Measurements from ENCODE around the gene KLHL3.
A peak's percentile ranks its signal among the peaks of the same experiment; 100 is the strongest.

The KLHL3 gene

DNA sequence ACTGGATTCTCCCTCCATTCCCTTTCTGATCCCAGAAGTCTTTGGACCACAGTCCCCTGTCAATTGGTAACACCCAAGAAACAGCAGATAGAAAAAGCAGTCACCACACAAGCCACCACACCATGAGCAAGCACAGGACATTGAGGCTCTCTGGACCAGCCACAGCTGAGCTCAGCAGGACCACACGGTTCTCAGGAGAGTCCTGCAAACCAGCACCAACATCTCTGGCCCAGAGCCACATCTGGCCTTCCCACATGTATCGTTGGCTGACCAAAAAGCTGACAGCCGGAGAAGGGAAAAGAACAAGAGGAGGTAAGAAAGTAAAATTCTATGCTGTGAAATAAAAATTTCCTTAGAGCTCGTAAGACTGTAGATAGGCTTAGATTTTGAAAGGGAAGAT is 56.7 kb downstream of the KLHL3 start:
- Histone ChIP-seq H3K36me3 (ENCODE audit: control insufficient read depth in 5 of 5, insufficient read depth in 5 of 5, low read length in 5 of 5) (peaks cover 0 to 10% (median 4%) of the 10 kb centered on the region in 5 donors), H3K9me3 (ENCODE audit: control insufficient read depth in 5 of 5, low read length in 5 of 5) (no peaks in the 10 kb centered on the region)

DNA sequence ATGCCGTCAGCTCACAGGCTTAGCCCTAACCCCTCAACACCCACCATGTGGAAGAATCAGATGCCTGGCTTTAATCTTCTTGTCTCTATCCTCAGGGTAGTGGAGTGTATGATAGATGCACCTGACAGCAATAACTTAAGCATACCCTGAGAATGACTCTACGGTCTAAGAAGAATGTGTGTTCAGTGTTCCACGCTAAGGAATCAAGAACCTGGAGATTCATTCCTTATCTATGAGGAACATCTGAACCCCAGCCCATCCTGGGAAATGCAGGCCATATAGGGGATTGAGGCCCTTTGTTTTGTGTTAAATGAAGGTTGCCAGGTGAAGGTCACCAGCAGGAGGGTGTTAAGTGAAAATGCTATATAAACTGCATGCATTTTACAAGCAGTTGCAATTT is 63.0 kb downstream of the KLHL3 start:
- no peak overlapping the region for H3K27ac ChIP-seq (ENCODE audit: low read depth, low read length)
- H3K4me1 ChIP-seq (ENCODE audit: control insufficient read depth in 5 of 5, insufficient read depth in 5 of 5, low read length in 5 of 5): peaks cover 0 to 5% (median 0%) of the 10 kb centered on the region in 5 donors
- H3K9ac ChIP-seq (ENCODE audit: low read length in 5 of 5): no peak overlapping the region
- no peaks in the 10 kb centered on the region for H3K9me3 ChIP-seq (ENCODE audit: control insufficient read depth in 5 of 5, low read length in 5 of 5)
- no peak overlapping the region for H3K4me3 ChIP-seq (ENCODE audit: low read depth in 1 of 5, low read length in 5 of 5)
- peaks cover 0 to 12% (median 4%) of the 10 kb centered on the region in 5 donors for H3K36me3 ChIP-seq (ENCODE audit: control insufficient read depth in 5 of 5, insufficient read depth in 5 of 5, low read length in 5 of 5)
- no peaks in the 10 kb centered on the region for H3K27me3 ChIP-seq (ENCODE audit: control insufficient read depth in 5 of 5, insufficient read depth in 4 of 5, low read length in 5 of 5)

More for the DNA sequence above, 56.7 kb downstream of the KLHL3 start:
- Histone ChIP-seq H3K4me1 (ENCODE audit: control insufficient read depth in 5 of 5, insufficient read depth in 5 of 5, low read length in 5 of 5) (peaks cover 0 to 14% (median 0%) of the 10 kb centered on the region in 5 donors), H3K9ac (ENCODE audit: low read length in 5 of 5) (no peak overlapping the region), H3K4me3 (ENCODE audit: low read depth in 1 of 5, low read length in 5 of 5) (no peak overlapping the region), H3K27ac (ENCODE audit: low read depth, low read length) (no peak overlapping the region), H3K27me3 (ENCODE audit: control insufficient read depth in 5 of 5, insufficient read depth in 4 of 5, low read length in 5 of 5) (no peaks in the 10 kb centered on the region)

DNA sequence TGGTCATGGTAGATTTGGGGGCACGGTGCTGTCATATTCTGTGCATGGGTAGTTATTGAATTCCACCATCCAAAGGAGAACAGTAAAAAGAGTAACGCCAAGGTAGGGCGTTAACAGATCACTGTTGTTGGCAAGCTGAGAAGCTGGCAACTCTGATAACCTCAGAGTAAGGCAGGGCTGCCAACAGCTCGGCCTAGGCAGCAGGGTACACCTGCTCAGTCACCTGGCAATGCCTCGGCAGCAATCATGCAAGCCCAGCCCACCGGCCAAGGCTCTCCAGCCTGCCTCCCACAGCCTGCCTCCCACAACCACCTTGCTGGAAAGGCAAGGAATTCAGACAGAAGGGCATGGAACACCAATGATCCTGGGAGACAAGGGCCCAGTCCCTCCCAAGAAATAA is 63.9 kb downstream of the KLHL3 start:
- Histone ChIP-seq H3K36me3 (ENCODE audit: control insufficient read depth in 5 of 5, insufficient read depth in 5 of 5, low read length in 5 of 5) (peaks cover 0 to 9% (median 2%) of the 10 kb centered on the region in 5 donors), H3K27ac (ENCODE audit: low read depth, low read length) (no peak overlapping the region), H3K4me3 (ENCODE audit: low read depth in 1 of 5, low read length in 5 of 5) (no peak overlapping the region), H3K9ac (ENCODE audit: low read length in 5 of 5) (no peak overlapping the region), H3K4me1 (ENCODE audit: control insufficient read depth in 5 of 5, insufficient read depth in 5 of 5, low read length in 5 of 5) (peaks cover 0 to 5% (median 0%) of the 10 kb centered on the region in 5 donors), H3K9me3 (ENCODE audit: control insufficient read depth in 5 of 5, low read length in 5 of 5) (no peaks in the 10 kb centered on the region), H3K27me3 (ENCODE audit: control insufficient read depth in 5 of 5, insufficient read depth in 4 of 5, low read length in 5 of 5) (no peaks in the 10 kb centered on the region)

DNA sequence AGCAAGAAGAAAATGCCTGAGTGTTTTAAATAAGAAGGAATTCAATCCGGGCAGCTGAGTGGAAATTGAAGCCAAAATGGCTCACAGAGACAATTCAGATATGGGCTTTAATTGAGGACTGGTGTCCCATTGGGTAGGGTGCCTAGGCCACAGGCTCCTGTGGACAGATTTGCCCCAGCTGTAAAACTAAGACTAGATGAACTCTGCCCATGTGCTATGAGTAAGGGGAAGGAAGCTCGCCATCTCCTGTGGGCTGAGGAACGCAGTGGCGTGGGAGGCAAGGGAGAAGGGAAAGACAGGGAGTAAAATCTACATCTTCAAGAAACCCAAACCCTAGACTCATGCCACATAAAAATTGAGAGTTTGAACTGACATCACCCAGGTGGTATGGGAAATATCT is 66.1 kb downstream of the KLHL3 start:
- no peaks in the 10 kb centered on the region for H3K27me3 ChIP-seq (ENCODE audit: control insufficient read depth in 5 of 5, insufficient read depth in 4 of 5, low read length in 5 of 5)
- no peaks in the 10 kb centered on the region for H3K9me3 ChIP-seq (ENCODE audit: control insufficient read depth in 5 of 5, low read length in 5 of 5)
- H3K36me3 ChIP-seq (ENCODE audit: control insufficient read depth in 5 of 5, insufficient read depth in 5 of 5, low read length in 5 of 5): peaks cover 0 to 2% (median 0%) of the 10 kb centered on the region in 5 donors
- no peak overlapping the region for H3K27ac ChIP-seq (ENCODE audit: low read depth, low read length)
- no peak overlapping the region for H3K4me3 ChIP-seq (ENCODE audit: low read depth in 1 of 5, low read length in 5 of 5)
- H3K4me1 ChIP-seq (ENCODE audit: control insufficient read depth in 5 of 5, insufficient read depth in 5 of 5, low read length in 5 of 5): peaks cover 0 to 8% (median 0%) of the 10 kb centered on the region in 5 donors
- no peak overlapping the region for H3K9ac ChIP-seq (ENCODE audit: low read length in 5 of 5)

DNA sequence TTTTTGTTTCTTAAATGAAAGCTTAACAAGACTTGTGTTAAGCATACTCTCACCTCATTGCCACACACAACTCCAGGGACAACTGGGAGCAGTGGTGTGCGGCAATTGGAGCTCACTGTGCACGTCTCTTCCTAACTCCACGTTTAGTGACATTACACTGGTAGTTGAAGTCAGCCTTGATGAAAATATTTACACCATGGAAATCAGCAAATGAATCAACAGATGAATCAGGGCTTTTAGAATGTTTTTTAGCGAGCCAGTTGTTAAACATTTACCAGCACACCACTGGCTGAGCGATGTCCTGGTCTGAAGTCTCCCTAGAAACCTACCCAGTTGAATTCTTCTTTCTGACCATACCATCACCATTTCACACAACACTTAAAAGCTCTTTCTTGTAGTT is 67.3 kb downstream of the KLHL3 start:
- Histone ChIP-seq H3K27me3 (ENCODE audit: control insufficient read depth in 5 of 5, insufficient read depth in 4 of 5, low read length in 5 of 5) (no peaks in the 10 kb centered on the region), H3K36me3 (ENCODE audit: control insufficient read depth in 5 of 5, insufficient read depth in 5 of 5, low read length in 5 of 5) (peaks cover 0 to 2% (median 0%) of the 10 kb centered on the region in 5 donors), H3K4me1 (ENCODE audit: control insufficient read depth in 5 of 5, insufficient read depth in 5 of 5, low read length in 5 of 5) (peaks cover 0 to 8% (median 0%) of the 10 kb centered on the region in 5 donors), H3K27ac (ENCODE audit: low read depth, low read length) (no peak overlapping the region), H3K9me3 (ENCODE audit: control insufficient read depth in 5 of 5, low read length in 5 of 5) (no peaks in the 10 kb centered on the region), H3K4me3 (ENCODE audit: low read depth in 1 of 5, low read length in 5 of 5) (no peak overlapping the region), H3K9ac (ENCODE audit: low read length in 5 of 5) (no peak overlapping the region)

DNA sequence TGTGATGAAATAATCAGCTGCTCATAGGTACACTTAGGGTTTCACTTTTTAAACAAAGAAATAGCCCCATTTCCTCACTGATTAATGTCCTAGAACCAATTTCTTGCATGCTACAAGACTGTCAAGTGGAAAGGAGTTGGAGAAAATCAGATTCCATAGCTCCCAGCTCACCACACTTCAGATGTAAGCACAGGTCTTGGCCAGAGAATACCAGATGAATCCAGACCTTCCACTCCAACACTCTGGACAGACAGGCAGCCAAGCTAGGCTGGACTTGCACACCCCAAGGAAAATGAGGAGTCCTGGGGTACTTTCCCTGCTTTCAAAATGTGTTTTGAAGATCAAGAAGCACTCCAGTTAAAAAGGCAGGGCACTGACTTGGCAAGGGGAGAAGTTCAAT is 68.5 kb downstream of the KLHL3 start:
- H3K27ac ChIP-seq (ENCODE audit: low read depth, low read length): no peak overlapping the region
- H3K27me3 ChIP-seq (ENCODE audit: control insufficient read depth in 5 of 5, insufficient read depth in 4 of 5, low read length in 5 of 5): no peaks in the 10 kb centered on the region
- no peaks in the 10 kb centered on the region for H3K9me3 ChIP-seq (ENCODE audit: control insufficient read depth in 5 of 5, low read length in 5 of 5)
- peaks cover 0 to 2% (median 0%) of the 10 kb centered on the region in 5 donors for H3K36me3 ChIP-seq (ENCODE audit: control insufficient read depth in 5 of 5, insufficient read depth in 5 of 5, low read length in 5 of 5)
- no peak overlapping the region for H3K4me3 ChIP-seq (ENCODE audit: low read depth in 1 of 5, low read length in 5 of 5)
- H3K9ac ChIP-seq (ENCODE audit: low read length in 5 of 5): no peak overlapping the region
- H3K4me1 ChIP-seq (ENCODE audit: control insufficient read depth in 5 of 5, insufficient read depth in 5 of 5, low read length in 5 of 5): peaks cover 0 to 5% (median 0%) of the 10 kb centered on the region in 5 donors

DNA sequence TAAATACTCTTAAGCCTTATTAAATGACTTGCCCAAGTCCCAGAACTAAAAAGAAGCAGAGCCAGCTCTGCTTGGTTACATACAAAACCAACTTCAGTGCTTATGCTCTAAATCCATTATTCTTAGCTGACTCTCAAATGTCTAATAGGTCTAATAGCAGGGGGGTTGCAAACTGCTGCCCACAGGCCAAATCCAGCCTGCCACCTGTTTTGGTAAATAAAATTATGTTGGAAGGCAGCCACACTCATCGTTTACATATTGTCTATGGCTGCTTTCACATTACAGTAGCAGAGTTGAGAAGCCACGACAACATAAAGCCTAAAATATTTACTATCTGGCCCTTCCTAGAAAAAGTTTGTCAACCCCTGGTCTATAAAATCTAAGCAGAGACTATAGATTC is 69.0 kb downstream of the KLHL3 start:
- peaks cover 0 to 2% (median 0%) of the 10 kb centered on the region in 5 donors for H3K36me3 ChIP-seq (ENCODE audit: control insufficient read depth in 5 of 5, insufficient read depth in 5 of 5, low read length in 5 of 5)
- no peaks in the 10 kb centered on the region for H3K9me3 ChIP-seq (ENCODE audit: control insufficient read depth in 5 of 5, low read length in 5 of 5)
- no peaks in the 10 kb centered on the region for H3K27me3 ChIP-seq (ENCODE audit: control insufficient read depth in 5 of 5, insufficient read depth in 4 of 5, low read length in 5 of 5)
- H3K9ac ChIP-seq (ENCODE audit: low read length in 5 of 5): no peak overlapping the region
- H3K4me3 ChIP-seq (ENCODE audit: low read depth in 1 of 5, low read length in 5 of 5): no peak overlapping the region
- H3K27ac ChIP-seq (ENCODE audit: low read depth, low read length): no peak overlapping the region
- peaks cover 0 to 5% (median 0%) of the 10 kb centered on the region in 5 donors for H3K4me1 ChIP-seq (ENCODE audit: control insufficient read depth in 5 of 5, insufficient read depth in 5 of 5, low read length in 5 of 5)

DNA sequence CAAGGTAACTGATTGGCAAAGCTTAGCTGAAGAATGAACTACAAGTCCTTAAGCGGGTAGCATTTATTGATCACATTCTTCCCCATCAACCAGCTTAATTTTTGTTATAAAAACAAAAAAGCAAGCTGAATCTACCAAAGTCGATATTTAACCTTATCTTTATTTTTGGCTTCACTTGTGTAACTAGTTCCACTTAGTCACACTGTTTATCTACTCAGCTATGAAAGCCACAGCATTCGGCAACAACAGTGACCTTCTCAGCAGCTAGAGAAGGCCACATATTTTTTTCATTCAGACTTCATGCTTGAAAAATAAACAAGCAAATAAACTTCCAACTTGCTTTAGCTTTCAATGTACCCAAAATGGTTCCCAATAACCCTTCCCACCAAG is 69.4 kb downstream of the KLHL3 start:
- H3K9me3 ChIP-seq (ENCODE audit: control insufficient read depth in 5 of 5, low read length in 5 of 5): no peaks in the 10 kb centered on the region
- H3K4me1 ChIP-seq (ENCODE audit: control insufficient read depth in 5 of 5, insufficient read depth in 5 of 5, low read length in 5 of 5): peaks cover 0 to 5% (median 0%) of the 10 kb centered on the region in 5 donors
- H3K27ac ChIP-seq (ENCODE audit: low read depth, low read length): no peak overlapping the region

DNA sequence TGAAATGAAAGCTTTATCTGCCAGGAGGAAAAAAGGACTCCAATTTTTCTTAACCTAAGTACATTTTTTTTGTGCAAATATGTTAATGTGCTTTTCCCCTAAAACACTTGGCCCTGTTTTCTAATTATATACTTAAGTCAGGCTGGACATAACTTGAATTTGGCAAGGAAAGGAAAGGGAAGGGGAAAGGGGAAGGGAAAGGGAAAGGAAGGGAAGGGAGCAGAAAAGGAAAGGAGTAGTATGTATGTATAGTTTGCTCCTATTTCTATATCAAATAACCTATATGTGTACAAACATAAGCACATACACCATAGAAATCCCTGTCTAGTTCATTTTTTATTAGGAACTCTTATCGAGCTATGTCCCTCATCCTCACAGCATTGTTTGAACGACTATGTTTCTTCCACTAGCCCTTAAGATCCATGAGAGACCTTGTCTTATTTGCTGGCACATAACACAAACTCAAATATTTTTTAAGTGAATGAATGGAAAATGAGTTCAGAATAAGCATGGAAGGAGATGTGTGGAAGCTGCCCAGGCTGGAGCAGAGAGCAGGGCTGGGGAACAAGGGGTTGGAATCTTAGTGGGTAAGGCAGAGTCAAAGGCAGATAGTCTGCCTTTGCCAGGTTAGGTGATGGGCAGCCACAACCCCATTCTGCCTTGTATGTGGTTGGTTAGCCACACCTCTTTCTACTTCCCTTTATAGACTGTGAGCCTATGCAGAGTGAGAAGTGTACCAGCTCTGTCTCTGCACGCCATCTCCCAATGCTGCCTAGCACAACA is 70.0 kb downstream of the KLHL3 start:
- no peak overlapping the region for H3K27ac ChIP-seq (ENCODE audit: low read depth, low read length)

More for the DNA sequence above, 69.4 kb downstream of the KLHL3 start:
- Histone ChIP-seq H3K27me3 (ENCODE audit: control insufficient read depth in 5 of 5, insufficient read depth in 4 of 5, low read length in 5 of 5) (no peaks in the 10 kb centered on the region), H3K36me3 (ENCODE audit: control insufficient read depth in 5 of 5, insufficient read depth in 5 of 5, low read length in 5 of 5) (peaks cover 0 to 1% (median 0%) of the 10 kb centered on the region in 5 donors), H3K9ac (ENCODE audit: low read length in 5 of 5) (no peak overlapping the region), H3K4me3 (ENCODE audit: low read depth in 1 of 5, low read length in 5 of 5) (no peak overlapping the region)

DNA sequence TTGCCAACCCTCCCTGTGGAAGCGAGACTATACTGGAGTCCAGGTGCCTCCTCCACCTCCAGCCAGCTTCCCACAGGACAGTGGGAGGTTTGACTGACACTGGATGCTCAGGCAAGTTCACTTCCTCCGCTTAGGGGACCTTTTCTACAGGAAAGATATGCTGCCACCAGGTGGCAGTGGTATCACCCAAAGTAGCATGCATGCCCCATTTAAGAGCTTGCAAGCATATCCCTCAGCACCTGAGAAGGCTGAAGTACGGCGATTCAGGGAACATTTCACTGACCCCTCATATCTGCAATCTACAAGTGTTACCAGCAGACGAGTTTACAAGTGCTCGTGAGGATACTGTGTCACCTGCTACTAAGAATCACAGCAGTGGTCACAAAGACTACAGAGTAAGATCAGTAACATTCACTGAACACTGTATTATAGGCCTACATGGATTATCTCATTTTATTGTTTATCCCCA is 75.5 kb downstream of the KLHL3 start:
- H3K9ac ChIP-seq (ENCODE audit: low read length in 5 of 5): no peak overlapping the region
- peaks cover 0 to 11% (median 7%) of the 10 kb centered on the region in 5 donors for H3K36me3 ChIP-seq (ENCODE audit: control insufficient read depth in 5 of 5, insufficient read depth in 5 of 5, low read length in 5 of 5)
- H3K27ac ChIP-seq (ENCODE audit: low read depth, low read length): no peak overlapping the region
- no peaks in the 10 kb centered on the region for H3K9me3 ChIP-seq (ENCODE audit: control insufficient read depth in 5 of 5, low read length in 5 of 5)
- peaks cover 0 to 13% (median 0%) of the 10 kb centered on the region in 5 donors for H3K4me1 ChIP-seq (ENCODE audit: control insufficient read depth in 5 of 5, insufficient read depth in 5 of 5, low read length in 5 of 5)
- H3K4me3 ChIP-seq (ENCODE audit: low read depth in 1 of 5, low read length in 5 of 5): no peak overlapping the region
- no peaks in the 10 kb centered on the region for H3K27me3 ChIP-seq (ENCODE audit: control insufficient read depth in 5 of 5, insufficient read depth in 4 of 5, low read length in 5 of 5)

More for the DNA sequence above, 70.0 kb downstream of the KLHL3 start:
- Histone ChIP-seq H3K9me3 (ENCODE audit: control insufficient read depth in 5 of 5, low read length in 5 of 5) (no peaks in the 10 kb centered on the region), H3K27me3 (ENCODE audit: control insufficient read depth in 5 of 5, insufficient read depth in 4 of 5, low read length in 5 of 5) (no peaks in the 10 kb centered on the region), H3K36me3 (ENCODE audit: control insufficient read depth in 5 of 5, insufficient read depth in 5 of 5, low read length in 5 of 5) (no peaks in the 10 kb centered on the region), H3K9ac (ENCODE audit: low read length in 5 of 5) (peak overlapping the region in 1 of 5 donors; percentile 20), H3K4me3 (ENCODE audit: low read depth in 1 of 5, low read length in 5 of 5) (no peak overlapping the region), H3K4me1 (ENCODE audit: control insufficient read depth in 5 of 5, insufficient read depth in 5 of 5, low read length in 5 of 5) (peaks cover 0 to 6% (median 0%) of the 10 kb centered on the region in 5 donors)
